Neural progenitor cell (in vitro differentiated cells): ENCODE data around the gene HBS1L. TPM values are rescaled to one million over a fixed set of nuclear protein-coding genes. Genes with fewer than 3 reads are reported as not detected.

ENCODE experiments used
- DNase-seq: peaks from one replicate; pipeline ENCODE4 v3.0.0-alpha.2; 2016; ENCODE audit warnings: low spot score
- H2AFZ ChIP-seq: fragments of 200-600 bp; sonication (generic); replicated peaks from 2 replicates; pipeline ENCODE4 v1.6.1; 2016; ENCODE audit warnings: antibody characterized with exemption
- H3F3A ChIP-seq: fragments of 200-600 bp; sonication (generic); 2 replicates; pipeline ENCODE4 v1.6.1; 2016; ENCODE audit warnings: antibody characterized with exemption, low read depth
- H3K27ac ChIP-seq: fragments of 200-600 bp; sonication (generic); 2 replicates; pipeline ENCODE4 v1.5.1; 2016; ENCODE audit warnings: mild to moderate bottlenecking
- H3K27me3 ChIP-seq: fragments of 200-600 bp; sonication (generic); 2 replicates; pipeline ENCODE4 v1.6.1; 2016; ENCODE audit warnings: mild to moderate bottlenecking, moderate library complexity
- H3K36me3 ChIP-seq: fragments of 200-600 bp; sonication (generic); 2 replicates; pipeline ENCODE4 v1.5.1; 2016
- H3K4me1 ChIP-seq: fragments of 200-600 bp; sonication (generic); 2 replicates; pipeline ENCODE4 v1.6.1; 2016; ENCODE audit warnings: mixed run types
- H3K4me2 ChIP-seq: fragments of 200-600 bp; sonication (generic); 2 replicates; pipeline ENCODE4 v1.6.1; 2016
- H3K4me3 ChIP-seq: fragments of 200-600 bp; sonication (generic); 2 replicates; pipeline ENCODE4 v1.5.1; 2016
- H3K79me2 ChIP-seq: fragments of 200-600 bp; sonication (generic); 2 replicates; pipeline ENCODE4 v1.6.1; 2016; ENCODE audit warnings: low read depth
- H3K9ac ChIP-seq: fragments of 200-600 bp; sonication (generic); 2 replicates; pipeline ENCODE4 v1.6.1; 2016
- H3K9me3 ChIP-seq: fragments of 200-600 bp; sonication (generic); 2 replicates; pipeline ENCODE4 v1.5.1; 2016; ENCODE audit warnings: low read depth
- H4K20me1 ChIP-seq: fragments of 200-600 bp; sonication (generic); 2 replicates; pipeline ENCODE4 v1.6.1; 2016; ENCODE audit warnings: low read depth
- H3K27ac Mint-ChIP-seq: 3 replicates; pipeline ENCODE4 v1.8.0; 2021; ENCODE audit warnings: mixed read lengths
- H3K27me3 Mint-ChIP-seq: 2 replicates; pipeline ENCODE4 v1.8.0; 2022; ENCODE audit warnings: low read depth, mild to moderate bottlenecking, inconsistent platforms, moderate library complexity, mixed read lengths; ENCODE audit not compliant: insufficient read depth
- H3K36me3 Mint-ChIP-seq: 3 replicates; pipeline ENCODE4 v1.8.0; 2021; ENCODE audit warnings: mixed read lengths
- H3K4me1 Mint-ChIP-seq: 3 replicates; pipeline ENCODE4 v1.8.0; 2021; ENCODE audit warnings: mixed read lengths
- H3K4me3 Mint-ChIP-seq: 3 replicates; pipeline ENCODE4 v1.8.0; 2021; ENCODE audit warnings: mild to moderate bottlenecking, moderate library complexity, mixed read lengths
- H3K9me3 Mint-ChIP-seq: 3 replicates; pipeline ENCODE4 v1.8.0; 2020; ENCODE audit warnings: mixed read lengths
- EZH2 ChIP-seq: fragments of 200-600 bp; sonication (generic); IDR thresholded peaks from 2 replicates; pipeline ENCODE4 v1.6.1; 2017; ENCODE audit warnings: antibody characterized with exemption, mild to moderate bottlenecking, moderate library complexity
- EZH2phosphoT487 ChIP-seq: fragments of 200-600 bp; sonication (generic); IDR thresholded peaks from 2 replicates; pipeline ENCODE4 v1.6.1; 2017; ENCODE audit warnings: antibody characterized with exemption
- total RNA-seq: library from RNA; depleted of rRNA; stranded (reverse); fragments of >200 nt; gene quantifications from 2 replicates; pipeline ENCODE4 v1.2.3, GENCODE V29; 2015; ENCODE audit warnings: low replicate concordance
- TF ChIP-seq, protein P1 (sequence below): fragments of 200-600 bp; sonication (generic); IDR thresholded peaks from 2 replicates; pipeline ENCODE4 v1.5.1; 2017; ENCODE audit warnings: antibody characterized with exemption, mild to moderate bottlenecking

HBS1L gene
- total RNA-seq, 1 donor from 2014 or later: 215 TPM

DNA sequence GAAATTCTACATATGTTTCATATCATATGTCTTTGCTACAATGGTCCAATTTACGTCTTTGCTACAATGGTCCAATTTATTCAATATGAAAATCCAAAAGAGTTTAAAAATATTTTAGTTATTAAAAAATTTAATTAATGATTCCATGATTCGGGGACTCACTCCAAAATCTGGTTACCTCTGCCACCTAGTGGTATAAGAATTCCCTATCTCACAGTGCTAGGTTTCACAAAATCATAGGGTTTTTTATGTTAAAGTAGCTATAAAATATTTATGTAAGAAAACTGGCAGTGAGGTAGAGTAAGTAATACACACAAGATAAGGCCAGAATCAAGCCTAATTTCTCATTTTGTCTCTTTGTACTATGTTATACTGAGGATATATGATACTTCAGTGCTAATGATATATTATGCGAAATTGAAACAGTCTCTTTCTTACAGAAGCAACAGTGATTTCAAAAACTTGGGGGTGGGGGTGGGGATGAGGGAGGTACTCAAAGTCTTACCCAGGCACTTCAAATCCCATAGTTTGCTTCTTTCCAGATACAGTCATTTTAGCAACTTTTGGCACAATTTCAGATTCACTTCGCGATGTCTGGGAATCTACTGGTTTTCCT is 52.3 kb downstream of the HBS1L start:
- TF ChIP-seq EZH2 (no peak), EZH2phosphoT487 (no peak)
- TF ChIP-seq, protein P1, sequence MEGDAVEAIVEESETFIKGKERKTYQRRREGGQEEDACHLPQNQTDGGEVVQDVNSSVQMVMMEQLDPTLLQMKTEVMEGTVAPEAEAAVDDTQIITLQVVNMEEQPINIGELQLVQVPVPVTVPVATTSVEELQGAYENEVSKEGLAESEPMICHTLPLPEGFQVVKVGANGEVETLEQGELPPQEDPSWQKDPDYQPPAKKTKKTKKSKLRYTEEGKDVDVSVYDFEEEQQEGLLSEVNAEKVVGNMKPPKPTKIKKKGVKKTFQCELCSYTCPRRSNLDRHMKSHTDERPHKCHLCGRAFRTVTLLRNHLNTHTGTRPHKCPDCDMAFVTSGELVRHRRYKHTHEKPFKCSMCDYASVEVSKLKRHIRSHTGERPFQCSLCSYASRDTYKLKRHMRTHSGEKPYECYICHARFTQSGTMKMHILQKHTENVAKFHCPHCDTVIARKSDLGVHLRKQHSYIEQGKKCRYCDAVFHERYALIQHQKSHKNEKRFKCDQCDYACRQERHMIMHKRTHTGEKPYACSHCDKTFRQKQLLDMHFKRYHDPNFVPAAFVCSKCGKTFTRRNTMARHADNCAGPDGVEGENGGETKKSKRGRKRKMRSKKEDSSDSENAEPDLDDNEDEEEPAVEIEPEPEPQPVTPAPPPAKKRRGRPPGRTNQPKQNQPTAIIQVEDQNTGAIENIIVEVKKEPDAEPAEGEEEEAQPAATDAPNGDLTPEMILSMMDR: peak; percentile 66
- H3K9ac ChIP-seq: no peak overlapping the region
- H3K4me1 ChIP-seq: peaks cover 8% of the 10 kb centered on the region
- H4K20me1 ChIP-seq: peaks cover 7% of the 10 kb centered on the region
- no peaks in the 10 kb centered on the region for H3K9me3 ChIP-seq
- H3K79me2 ChIP-seq: no peaks in the 10 kb centered on the region
- no peak overlapping the region for H3K27ac Mint-ChIP-seq
- H3K36me3 Mint-ChIP-seq: peaks cover 3% of the 10 kb centered on the region
- no peaks in the 10 kb centered on the region for H3K27me3 Mint-ChIP-seq
- H3K4me3 Mint-ChIP-seq: no peak overlapping the region
- peaks cover 5% of the 10 kb centered on the region for H3F3A ChIP-seq
- H3K27ac ChIP-seq: no peak overlapping the region
- H3K4me2 ChIP-seq: no peak overlapping the region
- DNase-seq: peak; percentile 21
- H3K36me3 ChIP-seq: no peaks in the 10 kb centered on the region
- H3K4me1 Mint-ChIP-seq: no peaks in the 10 kb centered on the region
- H3K4me3 ChIP-seq: no peak overlapping the region
- H3K27me3 ChIP-seq: no peaks in the 10 kb centered on the region
- H3K9me3 Mint-ChIP-seq: no peaks in the 10 kb centered on the region
- no peak overlapping the region for H2AFZ ChIP-seq

- DNase-seq: no peak
- no peaks in the 10 kb centered on the region for H3K4me1 ChIP-seq
- H3K79me2 ChIP-seq: no peaks in the 10 kb centered on the region
- no peak overlapping the region for H3K4me3 Mint-ChIP-seq
- no peaks in the 10 kb centered on the region for H3K36me3 ChIP-seq
- H2AFZ ChIP-seq: no peak overlapping the region
- no peaks in the 10 kb centered on the region for H4K20me1 ChIP-seq
- H3K27me3 Mint-ChIP-seq: no peaks in the 10 kb centered on the region
- peaks cover 3% of the 10 kb centered on the region for H3K36me3 Mint-ChIP-seq
- no peak overlapping the region for H3K4me2 ChIP-seq
- no peaks in the 10 kb centered on the region for H3K9me3 ChIP-seq
- H3K27ac ChIP-seq: no peak overlapping the region
- TF ChIP-seq, protein P1: no peak
- TF ChIP-seq EZH2 (no peak), EZH2phosphoT487 (no peak)
- H3K9me3 Mint-ChIP-seq: no peaks in the 10 kb centered on the region
- H3K9ac ChIP-seq: no peak overlapping the region
- H3F3A ChIP-seq: peaks cover 5% of the 10 kb centered on the region
- no peaks in the 10 kb centered on the region for H3K27me3 ChIP-seq
- H3K4me3 ChIP-seq: no peak overlapping the region
- no peaks in the 10 kb centered on the region for H3K4me1 Mint-ChIP-seq
- H3K27ac Mint-ChIP-seq: no peak overlapping the region
Measured at GRCh38 chr6:134999107-134999506, 55.5 kb downstream of the HBS1L start.

GRCh38 chr6:134997133-134997995 is 57.3 kb downstream of the HBS1L start:
- H3K36me3 Mint-ChIP-seq: peaks cover 3% of the 10 kb centered on the region

More at GRCh38 chr6:134997133-134997995, 57.3 kb downstream of the HBS1L start:
- Histone ChIP-seq H2AFZ (no peak overlapping the region), H3K4me3 (no peak overlapping the region), H3K4me1 (no peaks in the 10 kb centered on the region), H3F3A (no peaks in the 10 kb centered on the region), H3K4me2 (no peak overlapping the region), H3K27ac (no peak overlapping the region), H3K9me3 (no peaks in the 10 kb centered on the region), H3K79me2 (no peaks in the 10 kb centered on the region), H3K9ac (no peak overlapping the region), H3K27me3 (no peaks in the 10 kb centered on the region), H4K20me1 (no peaks in the 10 kb centered on the region), H3K36me3 (peaks cover 12% of the 10 kb centered on the region)
- no peaks in the 10 kb centered on the region for H3K27me3 Mint-ChIP-seq
- no peaks in the 10 kb centered on the region for H3K4me1 Mint-ChIP-seq
- H3K27ac Mint-ChIP-seq: no peak overlapping the region
- TF ChIP-seq EZH2: no peak
- TF ChIP-seq EZH2phosphoT487: no peak
- TF ChIP-seq, protein P1: no peak
- H3K4me3 Mint-ChIP-seq: no peak overlapping the region
- H3K9me3 Mint-ChIP-seq: no peaks in the 10 kb centered on the region
- DNase-seq: no peak
